Hippocampal formation (tissue), 2 donors: ENCODE measurements around the gene RNU1-4.
"Not testable (repeated sequence)": the region's sequence is repeated elsewhere in the genome, so short reads cannot be mapped to it uniquely, and the experiment has no call there.

Experiments
- DNase-seq, 2 donors: peaks; one replicate each; lab custom pipeline; 2025; lab: John Stamatoyannopoulos, UW

Gene RNU1-4

GRCh38 chr1:16740047-16740964 is at the start of gene RNU1-4:
RNU1-4 (plus strand) TSS chr1:16740516.
- DNase-seq: not testable (repeated sequence)

- not testable (repeated sequence) for DNase-seq
Observed at GRCh38 chr1:16690971-16691682, 49.2 kb upstream of the RNU1-4 start.

- not testable (repeated sequence) for DNase-seq
Observed at GRCh38 chr1:16692283-16692682, 48.0 kb upstream of the RNU1-4 start.

- DNase-seq: not testable (repeated sequence)
Observed at GRCh38 chr1:16692717-16693448, 47.4 kb upstream of the RNU1-4 start.

GRCh38 chr1:16693449-16694307 is 46.6 kb upstream of the RNU1-4 start:
- DNase-seq: not testable (repeated sequence)

- not testable (repeated sequence) for DNase-seq
Observed at GRCh38 chr1:16694308-16694702, 46.0 kb upstream of the RNU1-4 start.

- not testable (repeated sequence) for DNase-seq
Observed at GRCh38 chr1:16696507-16697150, 43.7 kb upstream of the RNU1-4 start.

GRCh38 chr1:16697152-16697551 is 43.2 kb upstream of the RNU1-4 start:
- not testable (repeated sequence) for DNase-seq

- DNase-seq: not testable (repeated sequence)
Observed at GRCh38 chr1:16699440-16699839, 40.9 kb upstream of the RNU1-4 start.

GRCh38 chr1:16700138-16700895 is 40.0 kb upstream of the RNU1-4 start:
- not testable (repeated sequence) for DNase-seq

- DNase-seq: not testable (repeated sequence)
Observed at GRCh38 chr1:16701189-16701588, 39.1 kb upstream of the RNU1-4 start.

- DNase-seq: not testable (repeated sequence)
Observed at GRCh38 chr1:16702280-16702679, 38.0 kb upstream of the RNU1-4 start.

GRCh38 chr1:16703141-16703540 is 37.2 kb upstream of the RNU1-4 start:
- not testable (repeated sequence) for DNase-seq

GRCh38 chr1:16703602-16704001 is 36.7 kb upstream of the RNU1-4 start:
- not testable (repeated sequence) for DNase-seq

- DNase-seq: not testable (repeated sequence)
Observed at GRCh38 chr1:16704076-16704475, 36.2 kb upstream of the RNU1-4 start.

- DNase-seq: not testable (repeated sequence)
Observed at GRCh38 chr1:16704502-16705100, 35.7 kb upstream of the RNU1-4 start.

- not testable (repeated sequence) for DNase-seq
Observed at GRCh38 chr1:16706302-16706701, 34.0 kb upstream of the RNU1-4 start.

GRCh38 chr1:16707130-16708093 is 32.9 kb upstream of the RNU1-4 start:
- DNase-seq: not testable (repeated sequence)
